SK-N-SH (cell line): Measurements from ENCODE around the gene DENND1A. TPM values are rescaled to one million over a fixed set of nuclear protein-coding genes. Genes with fewer than 3 reads are reported as not detected.

Experiments
- CTCF ChIA-PET: fragments of 300-600, 350-600 bp; formaldehyde crosslinking; extraction: SDS; loops from one replicate; lab custom pipeline; 2021; lab: Yijun Ruan, JAX
- POLR2A ChIA-PET: fragments of 350-600 bp; sonication (Branson Sonifier 250); formaldehyde crosslinking; extraction: SDS; loops from one replicate; lab custom pipeline; 2020; ENCODE audit warnings: antibody characterized with exemption, inconsistent platforms; lab: Yijun Ruan, JAX
- DNase-seq: peaks from one replicate; pipeline ENCODE4 v3.0.0; 2012
- H2AFZ ChIP-seq: fragments of 200-600 bp; sonication (generic); 2 replicates; pipeline ENCODE4 v1.8.1; 2016; ENCODE audit warnings: antibody characterized with exemption, mild to moderate bottlenecking, low read depth
- H3F3A ChIP-seq: fragments of 200-600 bp; sonication (generic); replicated peaks from 2 replicates; pipeline ENCODE3; 2016; ENCODE audit warnings: antibody characterized with exemption, mild to moderate bottlenecking; ENCODE audit not compliant: insufficient read depth
- H3K27ac ChIP-seq, 2 experiments: fragments of 200-500 bp in 1 of 2; fragments of 200-600 bp in 1 of 2; sonication (Bioruptor generic) in 1 of 2; sonication (generic), shearing (Covaris generic) in 1 of 2; 2 replicates each; pipeline versions ENCODE4 v1.5.1 to v1.6.1; 2014 to 2016; ENCODE audit warnings: low read depth in 2 of 2, inconsistent platforms in 1 of 2, low read length in 1 of 2, mild to moderate bottlenecking in 1 of 2, mixed read lengths in 1 of 2
- H3K27me3 ChIP-seq: fragments of 200-600 bp; sonication (generic), shearing (Covaris generic); 2 replicates; pipeline ENCODE4 v1.6.1; 2016; ENCODE audit warnings: mixed run types; ENCODE audit not compliant: insufficient read depth
- H3K36me3 ChIP-seq, 2 experiments: fragments of 200-500 bp in 1 of 2; fragments of 200-600 bp in 1 of 2; sonication (Bioruptor generic) in 1 of 2; sonication (generic) in 1 of 2; replicated peaks in 1 of 2; 2 replicates each; pipeline versions ENCODE3 to v1.5.1; 2014 to 2016; ENCODE audit warnings: low read length in 1 of 2, mild to moderate bottlenecking in 1 of 2; ENCODE audit not compliant: insufficient read depth in 2 of 2, control insufficient read depth in 1 of 2
- H3K4me1 ChIP-seq, 2 experiments: fragments of 200-500 bp in 1 of 2; fragments of 200-600 bp in 1 of 2; sonication (Bioruptor generic) in 1 of 2; sonication (generic), shearing (Covaris generic) in 1 of 2; 2 replicates each; pipeline versions ENCODE4 v1.5.1 to v1.6.1; 2014 to 2016; ENCODE audit warnings: low read depth in 1 of 2, low read length in 1 of 2, mixed run types in 1 of 2; ENCODE audit not compliant: insufficient read depth in 2 of 2, control insufficient read depth in 1 of 2
- H3K4me2 ChIP-seq: fragments of 200-600 bp; sonication (generic), shearing (Covaris generic); 2 replicates; pipeline ENCODE4 v1.6.1; 2017; ENCODE audit warnings: mixed run types
- H3K4me3 ChIP-seq, 2 experiments: fragments of 200-500 bp in 1 of 2; fragments of 200-600 bp in 1 of 2; sonication (Bioruptor generic) in 1 of 2; sonication (generic), shearing (Covaris generic) in 1 of 2; 2 replicates each; pipeline versions ENCODE4 v1.5.1 to v1.8.1; 2014 to 2016; ENCODE audit warnings: low read depth in 2 of 2, inconsistent platforms in 1 of 2, low read length in 1 of 2, mild to moderate bottlenecking in 1 of 2, mixed read lengths in 1 of 2, moderate library complexity in 1 of 2
- H3K79me2 ChIP-seq: fragments of 200-600 bp; sonication (generic); 2 replicates; pipeline ENCODE4 v1.8.1; 2017; ENCODE audit warnings: mild to moderate bottlenecking; ENCODE audit not compliant: insufficient read depth
- H3K9ac ChIP-seq: fragments of 200-600 bp; sonication (generic); 2 replicates; pipeline ENCODE4 v1.6.1; 2017; ENCODE audit warnings: mixed run types
- H3K9me2 ChIP-seq: fragments of 200-600 bp; sonication (generic); 2 replicates; pipeline ENCODE4 v1.6.1; 2017; ENCODE audit warnings: mixed run types
- H3K9me3 ChIP-seq: fragments of 200-600 bp; sonication (generic); 2 replicates; pipeline ENCODE4 v1.6.1; 2017; ENCODE audit warnings: mixed run types, mild to moderate bottlenecking, moderate library complexity
- H4K20me1 ChIP-seq: fragments of 200-600 bp; sonication (generic); 2 replicates; pipeline ENCODE4 v1.6.1; 2017; ENCODE audit warnings: mild to moderate bottlenecking, mixed run types; ENCODE audit not compliant: insufficient read depth
- CHD2 ChIP-seq: fragments of 150-350 bp; IDR thresholded peaks from 2 replicates; pipeline ENCODE4 v1.6.1; 2018; ENCODE audit warnings: low read length; ENCODE audit not compliant: partially characterized antibody
- EP300 ChIP-seq, 2 experiments: IDR thresholded peaks; 2 replicates each; pipeline versions ENCODE4 v1.4.0 to v1.6.1; 2012; ENCODE audit warnings: borderline replicate concordance in 1 of 2, low read depth in 1 of 2, low read length in 1 of 2
- FOXM1 ChIP-seq: IDR thresholded peaks from 2 replicates; pipeline ENCODE4 v1.4.0; 2012; ENCODE audit warnings: low read depth, mild to moderate bottlenecking
- JUND ChIP-seq: IDR thresholded peaks from 2 replicates; pipeline ENCODE4 v1.4.0; 2012
- MEF2A ChIP-seq: IDR thresholded peaks from 2 replicates; pipeline ENCODE4 v1.4.0; 2012; ENCODE audit warnings: low read depth, borderline replicate concordance
- RCOR1 ChIP-seq: fragments of 150-350 bp; IDR thresholded peaks from 2 replicates; pipeline ENCODE4 v1.6.1; 2017; ENCODE audit warnings: antibody characterized with exemption, low read length
- RFX5 ChIP-seq: IDR thresholded peaks from 2 replicates; pipeline ENCODE4 v1.6.1; 2012; ENCODE audit warnings: mild to moderate bottlenecking, improper control_type of control experiment, low read length
- RXRA ChIP-seq: IDR thresholded peaks from 2 replicates; pipeline ENCODE4 v1.4.0; 2012; ENCODE audit warnings: low read depth, mild to moderate bottlenecking, borderline replicate concordance
- SMC3 ChIP-seq: IDR thresholded peaks from 2 replicates; pipeline ENCODE4 v1.6.1; 2012; ENCODE audit warnings: low read depth, low read length, improper control_type of control experiment
- WGBS: methylation state at CpG from one replicate; pipeline ENCODE4 v1.1.6; 2017; ENCODE audit warnings: low lambda C conversion rate; 5-methylcytosine and 5-hydroxymethylcytosine counted together
- polyA plus RNA-seq, 3 experiments: library from polyadenylated mRNA; depleted of rRNA; stranded (reverse); fragments of >200 nt; gene quantifications; 2 replicates each; pipeline ENCODE4 v1.2.3, GENCODE V29; 2012
- TF ChIP-seq, protein P1 (sequence below): IDR thresholded peaks from 2 replicates; pipeline ENCODE4 v1.6.1; 2012; ENCODE audit warnings: mild to moderate bottlenecking, low read depth, low read length, moderate library complexity
- TF ChIP-seq, protein P2 (sequence below): IDR thresholded peaks from 2 replicates; pipeline ENCODE4; 2012
- TF ChIP-seq, protein P3 (sequence below): IDR thresholded peaks from 2 replicates; pipeline ENCODE4 v1.4.0; 2012; ENCODE audit warnings: low read depth, borderline replicate concordance
- TF ChIP-seq, protein P4 (sequence below): IDR thresholded peaks from 2 replicates; pipeline ENCODE4 v1.4.0; 2012; ENCODE audit warnings: low read depth

Gene DENND1A
- polyA plus RNA-seq, 1 of the 3 experiments (the other 2 are of a cell fraction) = 25.4 TPM

DNA sequence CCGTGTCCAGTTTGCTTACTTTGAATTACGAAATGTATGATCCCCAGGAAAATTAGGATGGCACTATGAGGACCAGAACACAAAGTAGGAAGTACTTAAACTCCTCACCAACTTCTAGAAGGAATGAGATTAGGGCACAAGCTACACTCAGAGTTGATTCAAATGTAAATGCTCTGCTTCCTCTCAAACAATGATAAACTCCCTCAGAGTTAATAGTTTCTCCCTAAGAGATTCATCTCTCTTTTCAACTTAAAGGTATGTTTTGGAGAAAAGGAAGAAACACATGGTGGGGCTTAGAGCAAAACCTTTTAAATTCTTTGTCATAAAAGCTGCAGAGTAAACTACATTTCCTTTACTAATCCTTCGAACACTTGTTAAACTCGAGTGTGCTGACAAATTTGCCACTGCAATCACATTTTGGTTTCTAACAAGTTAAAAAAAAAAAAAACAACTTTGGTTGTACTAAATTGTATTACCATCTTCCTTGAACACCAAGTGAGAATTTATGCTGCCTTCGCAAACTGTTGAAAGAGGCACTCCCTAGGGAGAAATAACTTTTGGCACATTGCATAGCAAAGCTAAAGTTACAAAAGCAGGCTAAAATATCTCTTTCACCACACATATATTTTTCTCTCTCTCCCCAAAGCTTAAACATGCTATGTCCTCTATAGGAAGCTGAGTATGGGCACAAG lies 66.6 kb downstream of the DENND1A start (continued):
- TF ChIP-seq, protein P1, sequence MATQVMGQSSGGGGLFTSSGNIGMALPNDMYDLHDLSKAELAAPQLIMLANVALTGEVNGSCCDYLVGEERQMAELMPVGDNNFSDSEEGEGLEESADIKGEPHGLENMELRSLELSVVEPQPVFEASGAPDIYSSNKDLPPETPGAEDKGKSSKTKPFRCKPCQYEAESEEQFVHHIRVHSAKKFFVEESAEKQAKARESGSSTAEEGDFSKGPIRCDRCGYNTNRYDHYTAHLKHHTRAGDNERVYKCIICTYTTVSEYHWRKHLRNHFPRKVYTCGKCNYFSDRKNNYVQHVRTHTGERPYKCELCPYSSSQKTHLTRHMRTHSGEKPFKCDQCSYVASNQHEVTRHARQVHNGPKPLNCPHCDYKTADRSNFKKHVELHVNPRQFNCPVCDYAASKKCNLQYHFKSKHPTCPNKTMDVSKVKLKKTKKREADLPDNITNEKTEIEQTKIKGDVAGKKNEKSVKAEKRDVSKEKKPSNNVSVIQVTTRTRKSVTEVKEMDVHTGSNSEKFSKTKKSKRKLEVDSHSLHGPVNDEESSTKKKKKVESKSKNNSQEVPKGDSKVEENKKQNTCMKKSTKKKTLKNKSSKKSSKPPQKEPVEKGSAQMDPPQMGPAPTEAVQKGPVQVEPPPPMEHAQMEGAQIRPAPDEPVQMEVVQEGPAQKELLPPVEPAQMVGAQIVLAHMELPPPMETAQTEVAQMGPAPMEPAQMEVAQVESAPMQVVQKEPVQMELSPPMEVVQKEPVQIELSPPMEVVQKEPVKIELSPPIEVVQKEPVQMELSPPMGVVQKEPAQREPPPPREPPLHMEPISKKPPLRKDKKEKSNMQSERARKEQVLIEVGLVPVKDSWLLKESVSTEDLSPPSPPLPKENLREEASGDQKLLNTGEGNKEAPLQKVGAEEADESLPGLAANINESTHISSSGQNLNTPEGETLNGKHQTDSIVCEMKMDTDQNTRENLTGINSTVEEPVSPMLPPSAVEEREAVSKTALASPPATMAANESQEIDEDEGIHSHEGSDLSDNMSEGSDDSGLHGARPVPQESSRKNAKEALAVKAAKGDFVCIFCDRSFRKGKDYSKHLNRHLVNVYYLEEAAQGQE = no peak
- TF ChIP-seq RCOR1 (no peak), FOXM1 (no peak)

DNA sequence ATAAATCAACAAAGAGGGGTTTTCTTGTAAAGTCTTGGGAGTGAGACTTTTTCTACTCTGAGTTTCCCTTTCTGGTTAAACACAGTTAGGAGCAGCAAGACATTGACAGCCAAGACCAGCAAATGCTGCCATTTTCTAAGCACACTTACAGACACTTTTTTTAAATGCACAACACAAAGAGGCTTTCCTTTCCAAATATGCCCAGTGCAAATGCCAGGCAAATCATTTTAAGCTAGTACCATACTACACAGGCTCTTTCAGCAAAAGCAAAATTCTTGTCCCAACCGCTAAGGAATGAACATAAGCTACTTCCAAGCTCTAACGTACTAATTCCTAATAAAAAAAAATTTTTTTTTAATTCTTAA lies 68.2 kb downstream of the DENND1A start:
- H3K79me2 ChIP-seq = no peaks in the 10 kb centered on the region
- 96% methylated on average over 2 of the region's 2 CpGs for WGBS
- no peaks in the 10 kb centered on the region for H3K36me3 ChIP-seq
- H3K4me1 ChIP-seq = peaks cover 0 to 4% of the 10 kb centered on the region in 2 experiments; a peak in 3 of 4 replicates
- H3K4me2 ChIP-seq = no peak overlapping the region
- H4K20me1 ChIP-seq = no peaks in the 10 kb centered on the region
- DNase-seq = no peak
- H3K27ac ChIP-seq = no peak overlapping the region
- ChIA-PET CTCF (interaction anchor here (1.4 kb wide), 1 partner anchor 90 kb away, joined by 3 read pairs; no protein-coding TSS in a partner anchor), POLR2A (no interaction called here)
- H3K27me3 ChIP-seq = no peaks in the 10 kb centered on the region
- H3K9me3 ChIP-seq = no peaks in the 10 kb centered on the region
- no peak overlapping the region for H2AFZ ChIP-seq
- no peak overlapping the region for H3K4me3 ChIP-seq
- TF ChIP-seq, protein P2, sequence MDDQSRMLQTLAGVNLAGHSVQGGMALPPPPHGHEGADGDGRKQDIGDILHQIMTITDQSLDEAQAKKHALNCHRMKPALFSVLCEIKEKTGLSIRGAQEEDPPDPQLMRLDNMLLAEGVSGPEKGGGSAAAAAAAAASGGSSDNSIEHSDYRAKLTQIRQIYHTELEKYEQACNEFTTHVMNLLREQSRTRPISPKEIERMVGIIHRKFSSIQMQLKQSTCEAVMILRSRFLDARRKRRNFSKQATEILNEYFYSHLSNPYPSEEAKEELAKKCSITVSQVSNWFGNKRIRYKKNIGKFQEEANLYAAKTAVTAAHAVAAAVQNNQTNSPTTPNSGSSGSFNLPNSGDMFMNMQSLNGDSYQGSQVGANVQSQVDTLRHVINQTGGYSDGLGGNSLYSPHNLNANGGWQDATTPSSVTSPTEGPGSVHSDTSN = no peak
- TF ChIP-seq RFX5 = no peak
- no peak for TF ChIP-seq MEF2A
- H3K9me2 ChIP-seq = no peaks in the 10 kb centered on the region
- H3F3A ChIP-seq = no peaks in the 10 kb centered on the region
- no peak overlapping the region for H3K9ac ChIP-seq

DNA sequence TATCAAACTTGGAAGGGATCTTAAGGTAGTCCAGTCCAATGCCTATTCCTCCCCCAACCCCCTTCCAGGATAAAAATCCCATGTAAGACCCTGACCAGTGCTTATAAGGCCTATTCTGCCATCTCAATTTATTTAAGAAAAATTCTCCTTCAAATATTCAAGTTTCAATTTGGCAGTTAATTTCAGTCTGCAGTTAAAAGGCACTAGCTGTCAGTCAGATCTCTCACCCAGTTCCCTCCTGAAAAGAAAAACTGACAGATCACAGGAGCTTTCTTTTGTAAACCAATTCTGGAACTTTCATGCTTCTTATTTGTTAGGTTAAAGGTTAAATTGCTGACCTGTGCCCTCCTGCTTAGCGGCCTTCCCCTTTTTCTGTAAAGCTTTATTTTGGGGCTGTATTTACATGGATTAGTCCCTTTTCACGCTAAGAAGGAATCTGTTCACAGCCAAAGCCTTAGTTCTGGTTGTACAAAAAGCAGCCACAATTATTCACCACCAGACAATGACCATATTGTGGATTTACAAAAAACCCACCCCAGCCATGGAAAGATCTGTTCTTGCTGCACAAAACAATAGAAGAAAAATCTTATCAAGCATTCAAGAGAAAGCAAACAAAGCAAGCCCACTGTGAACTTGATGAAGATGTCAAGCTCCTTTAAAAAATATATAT lies 68.7 kb downstream of the DENND1A start:
- Histone ChIP-seq H3K9ac (no peak overlapping the region), H3K36me3 (no peaks in the 10 kb centered on the region), H3K27ac (no peak overlapping the region), H3K4me3 (no peak overlapping the region), H3K79me2 (no peaks in the 10 kb centered on the region), H2AFZ (no peak overlapping the region), H3K9me2 (no peaks in the 10 kb centered on the region), H3K4me2 (no peak overlapping the region), H3K4me1 (peaks cover 0 to 4% of the 10 kb centered on the region in 2 experiments; a peak in 3 of 4 replicates), H3F3A (no peaks in the 10 kb centered on the region), H4K20me1 (no peaks in the 10 kb centered on the region), H3K9me3 (no peaks in the 10 kb centered on the region), H3K27me3 (no peaks in the 10 kb centered on the region)
- CTCF ChIA-PET = no interaction called here
- 89% methylated on average over 2 of the region's 2 CpGs for WGBS
- POLR2A ChIA-PET = no interaction called here
- DNase-seq = no peak
- TF ChIP-seq, protein P3, sequence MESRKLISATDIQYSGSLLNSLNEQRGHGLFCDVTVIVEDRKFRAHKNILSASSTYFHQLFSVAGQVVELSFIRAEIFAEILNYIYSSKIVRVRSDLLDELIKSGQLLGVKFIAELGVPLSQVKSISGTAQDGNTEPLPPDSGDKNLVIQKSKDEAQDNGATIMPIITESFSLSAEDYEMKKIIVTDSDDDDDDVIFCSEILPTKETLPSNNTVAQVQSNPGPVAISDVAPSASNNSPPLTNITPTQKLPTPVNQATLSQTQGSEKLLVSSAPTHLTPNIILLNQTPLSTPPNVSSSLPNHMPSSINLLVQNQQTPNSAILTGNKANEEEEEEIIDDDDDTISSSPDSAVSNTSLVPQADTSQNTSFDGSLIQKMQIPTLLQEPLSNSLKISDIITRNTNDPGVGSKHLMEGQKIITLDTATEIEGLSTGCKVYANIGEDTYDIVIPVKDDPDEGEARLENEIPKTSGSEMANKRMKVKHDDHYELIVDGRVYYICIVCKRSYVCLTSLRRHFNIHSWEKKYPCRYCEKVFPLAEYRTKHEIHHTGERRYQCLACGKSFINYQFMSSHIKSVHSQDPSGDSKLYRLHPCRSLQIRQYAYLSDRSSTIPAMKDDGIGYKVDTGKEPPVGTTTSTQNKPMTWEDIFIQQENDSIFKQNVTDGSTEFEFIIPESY = no peak
- TF ChIP-seq EP300 (IDR thresholded peaks at IDR 0.05; ENCODE audit: borderline replicate concordance in 1 of 2, low read depth in 1 of 2, low read length in 1 of 2) (no peak), RXRA (no peak), JUND (no peak), MEF2A (no peak), CHD2 (no peak), SMC3 (no peak)
- TF ChIP-seq, protein P2 = no peak
- TF ChIP-seq, protein P4, sequence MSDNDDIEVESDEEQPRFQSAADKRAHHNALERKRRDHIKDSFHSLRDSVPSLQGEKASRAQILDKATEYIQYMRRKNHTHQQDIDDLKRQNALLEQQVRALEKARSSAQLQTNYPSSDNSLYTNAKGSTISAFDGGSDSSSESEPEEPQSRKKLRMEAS = no peak
